Right hindlimb (tissue), 1 donor: ENCODE measurements around the gene MIX23.
"Not testable (repeated sequence)": the region's sequence is repeated elsewhere in the genome, so short reads cannot be mapped to it uniquely, and the experiment has no call there.

ENCODE experiments used
- DNase-seq: peaks from one replicate; pipeline ENCODE4 v3.0.0-alpha.2; 2018

Gene MIX23

DNA sequence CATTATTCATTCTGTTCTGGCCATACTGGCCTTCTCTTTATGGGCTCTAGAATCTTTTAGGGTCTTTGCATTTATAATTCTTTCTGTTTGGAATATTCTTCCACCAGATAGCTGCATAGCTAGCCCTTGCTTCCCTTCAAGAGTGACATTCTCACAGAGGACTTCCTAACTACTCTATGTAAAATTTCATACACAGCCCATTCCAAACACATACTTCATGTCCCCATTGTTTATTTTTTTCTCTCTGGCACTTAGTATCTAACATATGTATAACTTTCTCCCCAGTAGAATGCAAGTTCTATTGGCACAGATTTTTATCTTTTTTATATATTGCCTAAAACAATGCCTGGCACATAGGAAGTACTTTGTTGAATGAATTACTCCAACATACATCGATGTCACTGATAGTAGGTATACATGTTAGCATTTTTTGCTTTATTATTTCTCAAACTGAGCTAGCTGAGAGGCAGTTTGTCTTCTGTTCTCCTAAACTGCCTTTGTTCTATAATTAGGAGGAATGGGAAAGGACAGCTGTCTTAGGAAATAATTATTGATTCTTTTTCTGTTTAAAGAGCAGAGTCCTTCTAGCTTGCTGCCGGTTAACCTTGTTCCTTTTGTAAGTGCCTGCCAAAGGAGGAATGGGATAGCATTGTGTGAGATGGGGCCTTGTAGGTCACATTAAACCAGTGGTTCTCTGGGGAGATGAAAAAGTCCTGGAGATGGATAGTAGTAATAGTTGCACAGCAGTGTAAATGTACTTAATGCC lies 8.8 kb upstream of the MIX23 start:
- no peak for DNase-seq

DNA sequence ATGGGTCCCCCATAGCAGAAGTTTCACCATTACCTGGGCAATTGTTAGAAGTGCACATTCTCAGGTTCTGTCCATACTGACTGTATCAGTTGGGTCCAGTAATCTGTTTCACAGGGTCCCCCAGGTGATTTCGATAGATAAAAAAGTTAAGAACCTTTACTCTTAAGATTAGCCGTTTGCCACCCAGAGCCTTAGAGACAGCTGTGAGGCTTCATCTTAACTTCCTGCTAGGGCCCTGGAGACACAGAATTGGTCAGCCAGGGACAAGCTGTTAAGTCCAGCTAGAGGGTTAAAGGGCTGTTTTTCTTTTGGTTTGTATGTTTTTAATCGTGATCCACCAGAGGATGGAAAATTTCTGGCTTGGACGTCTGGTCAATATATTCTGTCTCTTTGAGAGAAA lies 7.6 kb upstream of the MIX23 start:
- DNase-seq, result no peak

DNA sequence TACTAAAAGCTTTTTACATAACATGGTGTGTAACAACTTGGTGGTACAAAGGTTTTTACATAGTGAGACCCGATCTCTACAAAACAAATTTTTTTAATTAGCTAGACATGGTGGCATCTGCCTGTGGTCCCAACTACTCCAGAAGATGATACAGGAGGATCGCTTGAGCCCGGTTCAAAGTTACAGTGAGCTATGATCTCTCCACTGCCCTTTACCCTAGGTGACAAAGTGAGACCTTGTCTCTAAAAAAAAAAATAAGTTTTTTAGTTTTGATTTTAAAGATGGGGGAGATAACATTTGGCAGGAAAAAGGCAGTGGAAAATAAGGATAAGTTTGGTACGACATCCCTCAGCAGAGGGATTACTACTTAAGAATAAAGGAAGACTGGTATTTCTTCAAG lies 6.9 kb upstream of the MIX23 start:
- DNase-seq, result no peak

DNA sequence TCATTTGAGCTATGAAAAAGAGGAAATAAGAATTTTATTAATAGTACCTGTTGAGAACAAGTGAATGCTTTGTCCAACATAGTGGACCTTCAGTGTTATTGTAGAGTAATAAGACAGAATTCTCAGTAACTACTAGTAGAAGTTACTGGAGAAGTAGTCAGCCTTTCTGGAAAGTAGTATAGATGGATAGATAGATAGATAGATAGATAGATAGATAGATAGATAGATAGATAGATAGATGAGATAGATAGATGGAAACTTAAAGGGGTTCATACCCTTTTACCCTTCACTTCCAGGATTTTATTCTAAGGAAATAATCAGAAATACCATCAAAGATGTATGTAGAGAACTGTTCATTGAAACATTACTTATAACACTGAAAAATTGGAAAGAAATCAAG lies 6.2 kb upstream of the MIX23 start:
- DNase-seq, result no peak

DNA sequence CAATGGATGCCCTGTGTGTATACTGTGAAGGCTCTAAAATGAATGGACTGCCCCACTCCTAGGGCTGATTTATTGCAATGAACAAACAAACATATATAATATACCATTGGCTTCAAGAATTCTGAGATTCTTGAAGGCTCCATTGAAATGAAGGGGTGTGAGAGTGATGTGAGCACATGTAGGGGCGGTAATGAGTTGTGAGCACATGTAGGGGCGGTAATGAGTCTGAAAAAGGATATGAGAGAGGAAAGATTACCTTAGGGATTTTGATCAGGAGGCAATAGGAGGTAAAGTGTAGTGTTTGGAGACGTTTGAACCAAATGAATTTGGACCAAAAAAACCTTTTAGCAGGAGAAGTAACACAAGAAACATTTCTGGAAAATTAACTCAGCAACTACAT lies 4.7 kb upstream of the MIX23 start:
- no peak for DNase-seq

DNA sequence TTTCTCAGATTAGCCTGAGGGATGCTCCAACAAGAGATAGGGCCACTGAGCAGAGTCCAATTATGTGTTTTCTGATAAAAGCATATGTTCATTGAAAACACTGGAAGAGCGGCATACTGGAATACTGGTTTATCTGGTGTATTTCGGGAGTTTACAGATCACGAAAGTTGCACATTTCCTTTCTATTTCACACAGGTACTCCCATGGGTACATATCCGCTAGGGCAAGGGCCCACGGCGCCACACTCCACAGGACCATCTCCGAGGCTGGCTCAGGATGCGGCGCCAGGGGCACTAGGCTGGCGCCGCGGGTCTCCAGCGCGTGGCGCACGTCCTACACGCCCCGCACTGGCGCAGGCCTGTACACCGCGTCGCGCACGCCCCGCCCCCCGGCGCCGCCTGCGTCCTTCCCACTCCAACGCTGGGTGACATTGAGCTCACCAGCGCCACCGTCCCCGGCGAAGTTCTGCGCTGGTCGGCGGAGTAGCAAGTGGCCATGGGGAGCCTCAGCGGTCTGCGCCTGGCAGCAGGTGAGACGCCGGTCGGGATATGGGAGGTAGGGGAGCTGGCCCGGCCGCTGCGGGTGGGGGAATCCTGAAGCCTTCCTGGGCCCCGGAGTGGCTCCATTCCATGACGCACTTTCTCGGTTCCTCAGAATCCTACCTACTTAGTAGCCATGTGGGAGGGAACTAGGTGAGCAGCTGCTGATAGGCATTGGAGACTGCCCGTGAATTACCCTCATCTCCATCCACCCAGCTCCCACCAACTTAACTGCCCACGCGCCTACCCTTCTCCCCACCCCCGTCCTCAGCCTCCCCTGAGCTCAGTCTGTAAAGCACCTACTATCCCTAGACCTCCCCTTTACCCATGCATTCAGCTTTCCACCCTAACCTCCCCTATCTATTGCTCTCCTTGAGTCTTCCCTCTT lies 1.0 kb upstream of the MIX23 start, which contains the start of gene FAM162A:
FAM162A (plus strand) TSS at position 412 of the 927 bp plus-strand sequence; CDS start at position 496, 84 bp downstream.
- DNase-seq, result peak; percentile 94

DNA sequence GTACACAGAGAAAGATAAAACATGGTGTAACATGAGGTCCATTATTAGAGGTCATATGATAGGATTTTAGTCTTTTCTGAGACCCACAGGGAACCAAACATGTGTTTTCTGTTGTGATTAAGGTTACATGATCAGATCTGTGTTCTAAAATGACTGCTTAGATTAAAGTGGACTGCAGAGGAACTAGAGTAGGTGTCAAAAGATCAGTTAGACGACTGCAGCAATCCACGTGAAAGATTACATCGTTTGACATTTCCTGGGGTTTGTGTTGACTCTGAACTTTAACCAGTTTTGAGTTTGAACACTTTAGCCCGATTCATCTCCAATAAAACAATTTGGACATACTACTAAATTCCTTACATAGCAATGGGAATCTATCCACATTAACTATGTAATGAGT lies 5.1 kb downstream of the MIX23 start:
- DNase-seq, result no peak

DNA sequence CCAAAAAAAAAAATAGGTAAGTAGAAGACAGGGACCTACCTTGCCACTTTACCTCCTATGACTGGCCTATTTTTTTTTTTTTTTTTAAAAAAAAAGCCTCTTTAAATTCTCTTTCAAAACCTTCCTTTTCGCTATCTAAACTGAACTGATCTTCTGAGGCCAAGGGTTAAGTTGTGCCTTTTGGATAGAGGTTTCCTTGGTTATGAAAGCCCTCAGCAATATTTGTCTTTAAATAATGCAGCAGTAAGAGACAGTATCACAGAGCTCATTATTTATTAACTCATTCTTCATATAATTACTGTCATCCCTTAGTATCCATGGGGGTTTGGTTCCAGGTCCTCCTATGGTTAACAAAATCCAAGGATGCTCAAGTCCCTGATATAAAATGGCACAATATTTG lies 9.0 kb downstream of the MIX23 start:
- DNase-seq, result no peak

DNA sequence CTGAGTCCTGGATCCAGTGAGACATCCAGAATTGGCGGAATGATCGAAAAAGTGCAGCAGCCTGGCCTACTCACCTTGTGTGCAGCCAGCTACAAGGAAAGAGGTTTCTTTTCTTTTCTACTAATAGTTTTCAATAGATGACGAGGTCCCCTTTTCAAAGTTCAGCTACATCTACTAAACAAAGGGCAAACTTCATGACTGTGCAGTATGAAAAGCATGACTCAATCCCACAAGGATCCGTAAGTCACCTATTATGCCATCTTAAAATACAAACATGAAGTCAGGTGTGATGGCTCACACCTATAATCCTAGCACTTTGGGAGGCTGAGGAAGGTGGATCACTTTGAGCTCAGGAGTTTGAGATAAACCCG lies 16.7 kb downstream of the MIX23 start:
- no peak for DNase-seq

DNA sequence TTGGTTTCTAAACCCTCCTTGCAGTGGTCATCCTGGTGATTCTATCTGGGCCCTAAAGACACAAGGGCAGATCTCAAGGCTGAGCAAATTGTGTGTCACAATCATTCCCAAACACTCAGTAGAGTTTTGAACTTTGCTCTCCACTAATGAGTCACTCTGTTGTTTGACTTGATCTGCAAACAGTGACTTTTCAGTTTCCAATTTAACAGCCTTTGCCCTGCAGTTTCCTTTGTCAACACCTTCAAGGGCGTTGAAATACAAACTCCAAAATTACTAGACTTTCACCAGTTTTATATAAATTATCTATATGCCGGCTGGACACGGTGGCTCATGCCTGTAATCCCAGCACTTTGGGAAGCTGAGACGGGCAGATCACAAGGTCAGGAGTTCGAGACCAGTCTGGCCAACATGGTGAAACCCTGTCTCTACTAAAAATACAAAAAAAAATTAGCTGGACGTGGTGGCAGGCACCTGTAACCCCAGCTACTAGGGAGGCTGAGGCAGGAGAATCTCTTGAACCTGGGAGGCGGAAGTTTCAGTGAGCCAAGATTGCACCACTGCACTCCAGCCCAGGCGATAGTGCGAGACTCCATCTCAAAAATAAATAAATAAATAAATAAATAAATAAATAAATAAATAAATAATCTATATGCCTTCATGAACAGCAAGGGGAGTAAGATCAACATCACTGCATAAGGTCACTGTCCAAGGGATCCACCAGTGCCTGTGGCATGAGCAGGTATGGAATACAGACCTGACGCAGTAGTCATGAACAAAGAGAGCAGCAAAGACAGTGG lies 17.3 kb downstream of the MIX23 start:
- DNase-seq, result not testable (repeated sequence)

DNA sequence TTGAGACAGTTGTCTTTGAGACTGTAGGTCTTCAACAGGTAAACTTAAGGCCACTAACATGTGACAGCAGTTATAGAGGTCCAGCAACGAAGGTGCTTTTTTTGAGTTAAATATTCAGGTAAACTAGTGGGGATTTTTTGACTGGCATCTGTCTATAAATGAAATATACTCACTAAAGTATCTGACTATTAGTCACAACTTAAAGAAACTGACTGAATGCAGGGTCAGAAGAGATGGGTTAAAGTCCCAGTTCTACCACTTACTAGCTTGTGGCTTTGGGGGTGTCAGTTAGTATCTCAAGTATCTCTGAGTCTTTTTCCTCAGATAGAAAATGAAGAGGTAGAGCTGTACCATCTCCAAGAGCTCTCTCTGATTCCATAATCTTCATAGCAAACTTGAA lies 18.0 kb downstream of the MIX23 start:
- no peak for DNase-seq

DNA sequence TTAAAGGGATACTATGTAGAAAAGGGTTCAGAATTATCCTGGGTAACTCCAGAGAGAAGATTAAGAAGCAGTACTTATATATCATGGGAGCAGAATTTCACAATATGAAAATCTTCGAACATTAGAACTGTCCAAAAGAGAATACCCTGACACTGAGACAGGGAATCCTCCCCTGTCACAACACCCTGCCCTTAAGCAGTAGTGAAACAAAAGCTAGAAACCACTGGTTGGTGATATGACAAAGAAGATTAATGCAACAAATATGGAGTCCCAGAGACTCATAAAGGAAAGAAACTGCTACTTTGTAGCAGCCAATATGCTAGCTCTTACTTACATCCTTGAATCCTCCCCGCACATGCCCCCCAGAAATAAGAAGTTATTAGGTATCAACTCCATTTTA lies 18.5 kb downstream of the MIX23 start:
- DNase-seq, result no peak

DNA sequence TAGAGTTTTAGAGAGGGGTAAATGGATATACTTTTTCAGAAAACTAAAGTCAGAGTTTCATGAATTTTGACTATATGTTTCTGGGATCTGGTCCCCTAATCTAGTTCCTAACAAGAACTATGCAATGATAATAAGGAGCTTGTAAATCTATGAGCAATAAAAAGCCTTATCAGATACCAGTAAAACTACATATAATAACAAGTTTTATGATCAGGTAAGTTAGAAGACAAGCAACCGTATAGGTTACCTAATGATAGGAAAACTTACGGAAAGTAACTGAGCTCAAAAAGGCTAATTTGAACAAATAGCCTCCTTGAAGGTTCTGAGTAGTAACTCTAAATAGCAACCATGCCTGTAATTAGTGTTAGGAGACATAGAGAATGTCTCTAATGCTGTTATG lies 21.0 kb downstream of the MIX23 start:
- no peak for DNase-seq

DNA sequence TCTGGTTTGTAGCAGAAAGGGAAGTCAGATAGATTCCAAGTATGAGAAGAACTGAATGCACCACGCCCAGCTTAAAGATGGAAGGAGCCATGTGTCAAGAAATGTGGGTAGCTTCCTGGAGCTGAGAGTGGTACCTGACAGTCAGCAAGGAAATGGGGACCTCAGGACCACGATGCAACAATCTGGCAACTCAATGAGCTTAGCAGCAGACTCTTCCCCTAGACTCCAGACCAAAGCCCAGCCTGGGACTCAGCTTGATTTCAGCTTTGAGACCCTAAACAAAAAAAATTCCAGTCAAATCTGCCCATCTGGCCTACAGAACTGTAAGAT lies 24.4 kb downstream of the MIX23 start:
- no peak for DNase-seq

DNA sequence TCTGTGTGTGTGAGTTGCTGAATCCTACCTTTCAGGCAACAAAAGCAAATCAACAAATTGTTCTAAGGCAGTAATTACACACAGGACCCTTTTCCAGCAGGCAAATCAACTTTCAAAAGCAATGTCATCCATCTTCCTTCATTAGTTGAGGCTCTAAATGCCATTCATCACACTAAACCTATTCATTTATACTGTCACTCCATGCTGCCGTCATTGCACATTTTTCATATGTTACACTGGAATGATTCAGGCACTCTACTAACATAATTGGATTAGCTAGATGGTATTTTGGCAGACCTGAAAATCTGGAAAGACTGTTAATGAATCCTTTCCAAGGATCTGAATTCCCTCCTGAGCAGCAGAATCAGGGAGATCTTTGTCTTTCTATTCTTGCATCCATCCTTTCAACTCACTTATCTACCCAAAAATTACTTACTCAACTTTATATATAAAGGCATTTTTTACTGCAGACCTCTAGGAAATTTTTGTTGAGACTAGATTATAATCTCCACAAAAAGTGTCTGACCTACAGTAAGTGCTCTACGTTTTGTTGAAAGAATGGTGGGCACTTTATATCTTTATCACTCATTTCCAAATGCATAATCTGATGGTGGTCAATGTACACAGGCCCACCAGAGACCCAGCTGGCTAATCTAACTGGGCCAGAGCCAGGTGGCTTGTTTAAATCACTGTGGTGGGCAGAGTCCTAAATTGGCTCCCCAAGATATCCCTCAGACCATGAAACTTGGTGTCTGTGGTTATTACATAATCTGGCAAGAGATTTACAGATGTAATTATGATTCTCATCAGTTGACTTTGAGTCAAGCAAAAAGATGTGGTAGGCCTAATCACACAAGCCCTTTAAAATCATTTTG lies 25.0 kb downstream of the MIX23 start:
- DNase-seq, result no peak

DNA sequence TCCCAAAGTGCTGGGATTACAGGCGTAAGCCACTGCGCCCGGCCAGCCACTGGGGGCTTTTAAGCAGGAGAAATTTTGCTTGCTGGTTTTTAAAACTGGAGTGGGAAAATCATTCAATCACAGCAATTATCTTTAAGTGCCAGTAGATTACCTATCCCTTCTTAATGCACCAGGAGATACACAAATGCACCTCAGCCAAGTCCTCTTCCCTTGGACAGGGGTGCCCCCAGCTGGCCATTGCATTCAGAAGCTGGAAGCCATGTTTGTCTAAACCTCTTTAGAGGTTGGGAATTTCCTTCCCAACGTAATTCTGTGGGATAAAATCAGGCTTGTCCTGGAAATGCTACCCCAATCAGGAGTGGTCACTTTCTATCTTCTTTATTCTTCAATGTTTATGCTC lies 26.6 kb downstream of the MIX23 start:
- DNase-seq, result no peak

DNA sequence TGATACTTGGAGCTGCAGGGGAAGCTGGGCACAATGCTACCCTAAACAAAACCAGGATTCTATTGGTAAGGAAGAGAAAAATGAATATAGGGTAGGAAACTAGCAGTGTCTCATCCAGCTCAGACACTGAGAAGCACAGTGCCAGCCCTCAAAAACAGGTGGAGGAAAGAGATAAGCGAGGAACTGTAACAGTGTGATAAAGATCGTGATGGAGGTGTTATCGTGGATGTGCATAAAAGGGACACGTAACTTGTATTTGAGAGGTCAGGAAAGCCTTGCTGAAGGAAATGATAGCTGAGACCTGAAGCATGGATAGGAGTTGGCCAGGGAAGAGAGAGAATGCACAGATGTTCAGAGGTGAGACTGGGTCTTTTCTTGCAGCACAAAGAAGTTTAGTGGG lies 27.4 kb downstream of the MIX23 start:
- no peak for DNase-seq

DNA sequence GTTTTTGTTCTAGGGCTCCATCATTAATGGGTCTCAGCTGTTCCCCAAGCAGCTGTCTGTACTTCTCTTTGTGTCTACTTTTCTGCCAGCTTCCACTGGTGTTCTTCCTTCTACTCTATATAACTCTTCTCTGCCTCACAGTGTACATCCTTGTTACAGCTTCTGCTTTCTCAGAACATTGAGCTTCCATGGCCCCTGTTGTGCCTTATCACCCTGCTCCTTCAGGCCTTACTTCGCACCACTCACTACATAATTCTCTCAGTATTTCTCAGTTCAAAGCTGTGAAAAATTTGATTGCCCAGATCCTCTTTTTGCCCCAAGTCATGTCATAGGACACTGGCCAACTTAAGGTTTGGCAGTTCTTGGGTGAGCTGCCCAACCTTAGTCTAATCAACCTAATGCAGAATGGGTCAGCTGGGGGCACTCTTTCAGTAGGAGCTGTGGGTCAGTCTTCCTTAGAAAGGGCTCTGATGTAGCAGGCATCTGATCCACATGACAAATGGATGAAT lies 29.1 kb downstream of the MIX23 start:
- DNase-seq, result no peak

DNA sequence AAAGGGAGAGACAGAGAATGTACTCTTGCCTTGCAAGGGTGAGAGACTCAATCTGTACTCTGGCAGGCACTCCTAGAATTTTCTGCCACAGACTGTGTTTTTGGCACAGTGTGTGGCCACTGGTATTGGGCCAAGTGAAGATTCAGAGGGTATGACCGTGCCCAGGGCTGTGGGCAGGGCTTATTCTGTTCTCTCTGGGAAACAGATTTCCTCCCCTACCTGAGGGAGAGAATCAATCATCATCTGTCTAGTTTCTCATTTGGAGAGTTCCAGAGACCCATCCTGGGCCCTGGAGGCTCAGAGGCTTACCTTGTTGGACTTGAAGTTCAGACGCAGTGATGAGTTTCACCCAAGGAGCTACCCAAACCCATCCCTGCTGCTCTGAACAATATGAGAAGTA lies 29.8 kb downstream of the MIX23 start:
- peak; percentile 53 for DNase-seq

DNA sequence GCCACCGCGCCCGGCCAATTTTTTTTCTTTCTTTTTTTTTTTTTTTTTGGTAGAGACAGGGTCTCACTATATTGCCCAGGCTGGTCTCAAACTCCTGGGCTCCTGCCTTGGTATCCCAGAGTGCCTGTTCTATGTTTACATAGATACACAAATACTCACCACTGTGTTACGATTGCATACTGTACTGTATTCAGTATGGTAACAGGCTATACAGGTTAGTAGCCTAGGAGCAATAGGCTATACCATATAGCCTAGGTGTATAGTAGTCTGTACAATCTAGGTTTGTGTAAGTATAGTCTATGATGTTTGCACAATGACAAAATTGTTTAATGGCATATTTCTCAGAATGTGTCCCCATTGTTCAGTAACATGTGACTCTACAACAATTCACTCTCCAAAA lies 31.4 kb downstream of the MIX23 start:
- DNase-seq, result no peak

DNA sequence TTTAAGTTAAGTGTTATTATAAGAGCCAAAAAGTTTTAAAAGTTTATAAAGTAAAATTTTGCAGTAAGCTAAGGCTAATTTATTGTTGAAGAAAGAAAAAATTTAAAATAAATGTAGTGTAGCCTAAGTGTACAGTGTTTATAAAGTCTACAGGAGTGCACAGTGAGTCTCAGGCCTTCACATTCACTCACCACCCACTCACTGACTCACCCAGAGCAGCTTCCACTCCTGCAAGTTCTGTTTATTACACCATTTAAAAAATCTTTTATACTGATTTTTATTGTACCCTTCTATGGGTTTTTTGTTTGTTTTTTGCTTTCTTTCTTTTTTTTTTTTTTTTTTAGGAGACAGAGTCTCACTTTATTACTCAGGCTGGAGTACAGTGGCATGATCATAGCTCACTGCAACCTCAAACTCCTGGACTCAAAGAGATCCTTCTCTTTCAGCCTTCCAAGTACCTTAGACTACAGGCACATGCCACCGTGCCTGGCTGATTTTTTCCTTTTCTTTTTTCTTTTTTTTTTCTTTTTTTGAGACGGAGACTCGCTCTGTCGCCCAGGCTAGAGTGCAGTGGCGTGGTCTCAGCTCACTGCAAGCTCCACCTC lies 32.1 kb downstream of the MIX23 start:
- DNase-seq, result no peak

DNA sequence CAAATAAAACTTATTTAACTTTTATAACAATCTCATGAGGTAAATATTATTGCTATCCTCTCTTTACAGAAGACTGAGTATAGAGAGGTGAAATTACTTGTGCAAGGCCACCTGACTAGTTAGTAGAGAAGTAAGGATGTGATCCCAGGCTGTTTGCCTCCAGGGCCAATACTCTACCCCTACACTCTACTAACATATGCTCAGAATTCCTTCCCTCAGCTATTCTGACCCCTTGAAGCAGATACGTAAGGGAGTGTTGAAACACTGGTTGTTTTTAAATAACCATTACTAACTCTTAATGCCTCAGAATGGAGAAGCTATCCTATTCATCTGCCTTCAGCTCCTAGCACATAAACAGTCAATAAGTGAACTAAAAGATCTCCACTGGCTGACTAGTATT lies 33.9 kb downstream of the MIX23 start:
- no peak for DNase-seq
